HCT116 (cell line): ENCODE data around the gene NTSR2. TPM values are rescaled to one million over a fixed set of nuclear protein-coding genes. Genes with fewer than 3 reads are reported as not detected.

ENCODE experiments used
- ATAC-seq: fragments of 200-7000 bp; cut with Tn5 transposase; 2 replicates; pipeline ENCODE4 v1.9.1; 2020; ENCODE audit warnings: mild to moderate bottlenecking, moderate library complexity
- BruUV-seq: library from RNA; stranded (reverse); fragments of 400-500 nt; replicated peaks from 2 replicates; lab custom pipeline; 2021; lab: Mats Ljungman, UMichigan
- CTCF ChIA-PET: fragments of 300-600 bp; sonication (Branson Sonifier 250); formaldehyde crosslinking; loops from one replicate; lab custom pipeline; 2021; ENCODE audit warnings: antibody characterized with exemption; lab: Charles Lee
- POLR2A ChIA-PET: fragments of 300-600, 350-600 bp; sonication (Branson Sonifier 250); formaldehyde crosslinking; loops from one replicate; lab custom pipeline; 2021; ENCODE audit warnings: antibody characterized with exemption; lab: Charles Lee
- RAD21 ChIA-PET, 2 experiments: fragments of 300-600 bp; sonication (Branson Sonifier 250); formaldehyde crosslinking; loops; one replicate each; lab custom pipeline; 2023; ENCODE audit warnings: low total read pairs in 2 of 2; ENCODE audit not compliant: uncharacterized antibody in 2 of 2, unreplicated experiment in 2 of 2, low non-redundant PET in 1 of 2; lab: Charles Lee
- DNase-seq: peaks from one replicate; pipeline ENCODE4 v3.0.0-alpha.2; 2010; ENCODE audit warnings: low read depth, low spot score
- H2AFZ ChIP-seq: fragments of 200-600 bp; shearing (Covaris generic), sonication (generic); 2 replicates; pipeline ENCODE4 v1.6.1; 2017; ENCODE audit warnings: low read depth, mixed run types, mixed read lengths, antibody characterized with exemption, low read length; ENCODE audit not compliant: poor library complexity, severe bottlenecking
- H3K27ac ChIP-seq: 2 replicates; pipeline ENCODE4 v1.5.1; 2012; ENCODE audit warnings: low read depth, low read length
- H3K27me3 ChIP-seq: fragments of 200-600 bp; sonication (generic); 2 replicates; pipeline ENCODE4 v1.6.1; 2016; ENCODE audit warnings: mixed run types, low read length, mixed read lengths; ENCODE audit not compliant: insufficient read depth
- H3K36me3 ChIP-seq, 2 experiments: fragments of 200-500 bp in 1 of 2; fragments of 200-600 bp in 1 of 2; sonication (Bioruptor generic) in 1 of 2; sonication (generic) in 1 of 2; 2 replicates each; pipeline versions ENCODE4 v1.5.1 to v1.6.1; 2014 to 2016; ENCODE audit warnings: low read length in 2 of 2, inconsistent platforms in 1 of 2, mixed read lengths in 1 of 2, mixed run types in 1 of 2; ENCODE audit not compliant: insufficient read depth in 2 of 2, control insufficient read depth in 1 of 2
- H3K4me1 ChIP-seq, 2 experiments: fragments of 200-600 bp in 1 of 2; sonication (generic) in 1 of 2; 2 replicates each; pipeline versions ENCODE4 v1.5.1 to v1.6.1; 2012 to 2017; ENCODE audit warnings: low read length in 2 of 2, inconsistent platforms in 1 of 2, mild to moderate bottlenecking in 1 of 2, mixed read lengths in 1 of 2, mixed run types in 1 of 2, moderate library complexity in 1 of 2; ENCODE audit not compliant: insufficient read depth in 2 of 2, control insufficient read depth in 1 of 2
- H3K4me2 ChIP-seq: fragments of 200-600 bp; sonication (generic); 2 replicates; pipeline ENCODE4 v1.6.1; 2017; ENCODE audit warnings: mixed run types, low read length, mixed read lengths
- H3K4me3 ChIP-seq, 2 experiments: fragments of 200-600 bp in 1 of 2; sonication (generic) in 1 of 2; replicated peaks in 1 of 2; 2 replicates each; pipeline ENCODE4 v1.5.1; 2011 to 2016; ENCODE audit warnings: low read length in 2 of 2, control low read depth in 1 of 2, low read depth in 1 of 2, mild to moderate bottlenecking in 1 of 2, mixed read lengths in 1 of 2, mixed run types in 1 of 2
- H3K79me2 ChIP-seq: fragments of 200-600 bp; sonication (generic); 2 replicates; pipeline ENCODE4 v1.6.1; 2017; ENCODE audit warnings: mild to moderate bottlenecking, mixed run types, low read length, moderate library complexity, mixed read lengths; ENCODE audit not compliant: insufficient read depth
- H3K9ac ChIP-seq: fragments of 200-600 bp; sonication (generic); 2 replicates; pipeline ENCODE4 v1.6.1; 2016; ENCODE audit warnings: low read length, mixed read lengths
- H3K9me2 ChIP-seq: fragments of 200-600 bp; sonication (generic), shearing (Covaris generic); 2 replicates; pipeline ENCODE4 v1.6.1; 2017; ENCODE audit warnings: mixed run types, mild to moderate bottlenecking, moderate library complexity; ENCODE audit not compliant: insufficient read depth
- H3K9me3 ChIP-seq, 2 experiments: fragments of 200-500 bp in 1 of 2; fragments of 200-600 bp in 1 of 2; sonication (Bioruptor generic) in 1 of 2; sonication (generic) in 1 of 2; 2 replicates each; pipeline ENCODE4 v1.6.1; 2014 to 2017; ENCODE audit warnings: low read length in 2 of 2, mixed read lengths in 2 of 2, inconsistent platforms in 1 of 2, low read depth in 1 of 2, mild to moderate bottlenecking in 1 of 2, mixed run types in 1 of 2, moderate library complexity in 1 of 2; ENCODE audit not compliant: control insufficient read depth in 1 of 2, insufficient read depth in 1 of 2
- H4K20me1 ChIP-seq: fragments of 200-600 bp; sonication (generic), shearing (Covaris generic); 2 replicates; pipeline ENCODE4 v1.6.1; 2017; ENCODE audit warnings: mixed run types, mild to moderate bottlenecking, moderate library complexity; ENCODE audit not compliant: insufficient read depth
- CBX3 ChIP-seq: IDR thresholded peaks from 2 replicates; pipeline ENCODE4 v1.6.1; 2012; ENCODE audit warnings: low read depth
- CEBPB ChIP-seq: IDR thresholded peaks from 2 replicates; pipeline ENCODE4 v1.6.1; 2012; ENCODE audit warnings: low read depth
- EGR1 ChIP-seq: IDR thresholded peaks from 2 replicates; pipeline ENCODE4 v1.6.1; 2012; ENCODE audit warnings: low read depth
- ELF1 ChIP-seq: IDR thresholded peaks from 2 replicates; pipeline ENCODE4 v1.6.1; 2012; ENCODE audit warnings: low read depth, borderline replicate concordance
- EZH2phosphoT487 ChIP-seq: fragments of 200-600 bp; IDR thresholded peaks from 2 replicates; pipeline ENCODE4 v1.6.1; 2018; ENCODE audit warnings: antibody characterized with exemption, borderline replicate concordance
- RAD21 ChIP-seq: IDR thresholded peaks from 2 replicates; pipeline ENCODE4 v1.6.1; 2012; ENCODE audit warnings: low read depth, mild to moderate bottlenecking
- SIN3A ChIP-seq: IDR thresholded peaks from 2 replicates; pipeline ENCODE4 v1.6.1; 2012; ENCODE audit warnings: low read depth
- SRF ChIP-seq: IDR thresholded peaks from 2 replicates; pipeline ENCODE4 v1.6.1; 2012; ENCODE audit warnings: low read depth
- TCF7L2 ChIP-seq: IDR thresholded peaks from 2 replicates; pipeline ENCODE4 v1.7.0; 2011; ENCODE audit warnings: borderline replicate concordance, inconsistent platforms; ENCODE audit not compliant: insufficient read depth, insufficient read length; ENCODE audit errors: extremely low read depth
- YY1 ChIP-seq: IDR thresholded peaks from 2 replicates; pipeline ENCODE4 v1.6.1; 2011; ENCODE audit warnings: low read length, low read depth, moderate library complexity, mild to moderate bottlenecking; ENCODE audit not compliant: insufficient replicate concordance; ENCODE audit errors: extremely low read depth
- ZFX ChIP-seq: fragments of 450-650 bp; IDR thresholded peaks from 2 replicates; pipeline ENCODE4 v1.6.1; 2017
- intact Hi-C: fragments of 100-400 bp; cut with micrococcal nuclease; formaldehyde crosslinking; loops from 2 replicates; pipeline ENCODE4 v1.10.0; 2022
- total RNA-seq: library from RNA; stranded (reverse); gene quantifications from one replicate; pipeline ENCODE4 v1.2.1, GENCODE V29; 2021; ENCODE audit not compliant: unreplicated experiment
- TF ChIP-seq, protein P1 (sequence below): IDR thresholded peaks from 2 replicates; pipeline ENCODE4 v1.6.1; 2012

The NTSR2 gene
- total RNA-seq, 1 experiment from 2014 or later = not detected

DNA sequence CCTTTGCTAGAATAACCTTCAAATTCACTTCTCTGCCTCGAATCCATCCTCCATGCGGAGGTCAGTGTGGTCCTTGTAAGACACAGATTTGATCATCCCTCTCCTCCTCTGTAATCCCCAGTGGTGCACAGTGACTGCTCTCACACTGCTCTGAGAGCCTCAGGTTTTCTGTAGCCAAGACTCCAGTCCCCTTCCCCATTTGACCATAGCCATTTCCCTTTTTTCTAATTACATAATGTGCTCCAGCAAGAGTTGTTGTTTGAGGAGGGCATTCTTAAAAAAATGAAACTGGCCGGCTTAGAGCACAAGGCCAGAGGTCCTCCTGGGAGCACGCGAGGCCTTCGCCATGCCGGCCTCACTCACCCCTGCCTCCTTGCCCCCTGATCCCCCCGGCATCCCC is 41.8 kb upstream of the NTSR2 start (continued):
- TF ChIP-seq SIN3A (no peak), CBX3 (no peak), EGR1 (no peak), SRF (no peak)
- TF ChIP-seq, protein P1, sequence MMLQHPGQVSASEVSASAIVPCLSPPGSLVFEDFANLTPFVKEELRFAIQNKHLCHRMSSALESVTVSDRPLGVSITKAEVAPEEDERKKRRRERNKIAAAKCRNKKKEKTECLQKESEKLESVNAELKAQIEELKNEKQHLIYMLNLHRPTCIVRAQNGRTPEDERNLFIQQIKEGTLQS = no peak

DNA sequence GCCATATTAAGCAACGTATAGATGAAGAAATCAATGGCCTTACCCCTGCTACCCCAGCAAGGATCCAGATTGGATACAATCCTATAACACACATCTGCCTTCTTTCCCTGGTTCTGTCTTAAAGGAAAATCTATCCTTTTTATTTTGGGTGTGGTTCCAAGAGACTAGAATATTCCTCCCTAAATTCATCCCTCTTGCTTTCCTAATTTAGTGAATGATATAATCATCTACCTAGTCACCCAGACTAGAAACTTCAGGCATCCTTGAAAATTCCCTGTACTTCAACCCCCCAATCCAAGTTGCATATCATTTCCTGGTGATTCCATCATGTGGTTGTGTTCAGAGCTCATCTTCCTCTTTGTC is 41.3 kb upstream of the NTSR2 start:
- no peak for TF ChIP-seq TCF7L2
- TF ChIP-seq, protein P1 = no peak
- no peak for TF ChIP-seq YY1
- no peak for TF ChIP-seq ZFX
- TF ChIP-seq ELF1 = no peak
- no peak for TF ChIP-seq CBX3
- TF ChIP-seq CEBPB = no peak
- no peak for TF ChIP-seq EZH2phosphoT487
- no peak for TF ChIP-seq RAD21
- ChIA-PET POLR2A (no interaction called here), RAD21 (no interaction called here), CTCF (no interaction called here)
- Histone ChIP-seq H3K4me3 (no peak overlapping the region), H3K79me2 (no peaks in the 10 kb centered on the region), H3K27me3 (no peaks in the 10 kb centered on the region), H4K20me1 (no peaks in the 10 kb centered on the region), H3K36me3 (no peaks in the 10 kb centered on the region), H3K4me1 (peaks cover 0 to 8% of the 10 kb centered on the region in 2 experiments; a peak in 1 of 4 replicates), H3K9me3 (no peaks in the 10 kb centered on the region), H3K4me2 (no peak overlapping the region), H2AFZ (no peak overlapping the region), H3K9me2 (no peaks in the 10 kb centered on the region), H3K9ac (no peak overlapping the region), H3K27ac (no peak overlapping the region)
- no peak for ATAC-seq
- no TSS peak for BruUV-seq
- intact Hi-C loops = no loop called here
- no peak for DNase-seq
